NCI-H1417 (cell line): ENCODE data around the gene HOMEZ.
"Not testable (repeated sequence)": the region's sequence is repeated elsewhere in the genome, so short reads cannot be mapped to it uniquely, and the experiment has no call there.

Experiments
- DNase-seq, 3 experiments: peaks; one replicate each; lab custom pipeline; 2025; lab: John Stamatoyannopoulos, UW

The HOMEZ gene

DNA sequence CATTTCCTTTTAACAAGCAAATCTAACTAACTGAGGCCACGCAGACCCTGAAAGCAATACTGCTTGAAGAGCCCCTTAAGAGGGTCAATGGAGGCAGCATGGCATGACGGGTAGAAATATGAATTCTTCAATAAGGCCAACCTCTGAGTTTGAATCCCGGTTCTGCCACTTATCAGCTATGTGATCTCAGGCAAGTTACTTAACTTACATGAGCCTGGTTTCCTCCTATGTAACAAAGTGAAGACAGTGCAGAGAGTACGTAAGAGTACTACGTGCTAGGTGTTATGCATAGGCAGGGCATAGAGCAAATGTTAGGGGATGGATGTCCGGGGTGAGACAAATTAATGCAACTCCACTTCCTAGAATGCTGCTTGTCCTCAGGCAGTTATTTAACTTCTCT, 4.7 kb downstream of the HOMEZ start:
- DNase-seq: peak in 1 of 3 experiments; percentile 19

- DNase-seq: not testable (repeated sequence)
Measured at GRCh38 chr14:23277928-23278327, 8.0 kb downstream of the HOMEZ start.

DNA sequence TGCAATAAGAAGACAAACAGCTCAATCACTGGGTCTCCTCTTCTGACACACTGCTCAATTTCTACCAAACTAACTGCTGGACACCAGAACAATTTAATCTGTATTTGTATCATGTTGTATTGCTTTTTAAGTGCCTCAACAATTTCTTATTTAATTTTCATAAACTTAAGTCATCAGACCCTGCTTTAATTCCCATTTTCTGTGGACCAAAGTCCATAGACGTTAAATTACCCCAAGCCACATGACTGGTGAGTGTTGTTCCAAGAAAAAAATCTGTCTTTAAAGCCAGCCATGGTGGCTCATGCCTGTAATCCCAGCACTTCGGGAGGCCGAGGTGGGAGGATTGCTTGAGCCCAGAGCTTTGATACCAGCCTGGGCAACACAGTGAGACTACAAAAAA, 8.7 kb downstream of the HOMEZ start:
- no peak for DNase-seq

DNA sequence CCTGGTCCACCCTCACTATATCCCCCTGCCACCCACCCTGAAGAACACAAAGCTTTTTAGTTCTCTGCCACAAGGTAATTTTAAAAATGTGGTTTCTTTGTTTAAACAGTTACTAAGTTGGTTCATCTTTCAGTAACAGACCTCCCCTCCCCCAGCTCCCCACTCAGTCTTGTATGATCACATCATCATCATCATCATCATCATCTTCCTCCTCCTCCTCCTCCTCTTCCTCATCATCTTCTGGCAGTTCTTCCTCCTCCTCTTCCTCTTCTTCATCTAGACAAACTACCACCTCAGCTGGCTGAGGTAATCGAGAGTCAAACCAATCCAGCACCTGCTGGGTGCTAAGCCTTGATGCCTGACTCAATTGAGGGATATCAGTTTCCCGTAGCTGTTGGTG, 10.5 kb downstream of the HOMEZ start:
- DNase-seq: no peak

DNA sequence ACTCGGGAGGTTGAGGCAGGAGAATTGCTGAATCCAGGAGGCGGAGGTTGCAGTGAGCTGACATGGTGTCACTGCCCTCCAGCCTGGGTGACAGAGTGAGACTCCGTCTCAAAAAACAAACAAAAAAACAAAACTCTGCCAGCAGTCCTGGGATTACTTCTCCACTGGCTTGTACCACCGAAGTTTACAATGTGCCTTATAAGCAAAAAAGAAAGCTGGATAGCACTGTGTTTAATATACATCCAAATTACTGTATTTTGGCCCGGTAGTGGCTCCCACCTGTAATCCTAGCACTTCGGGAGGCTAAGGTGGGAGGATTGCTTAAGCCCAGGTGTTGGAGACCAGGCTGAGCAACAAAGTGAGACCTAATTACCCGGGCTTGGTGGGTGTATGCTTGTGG, 16.7 kb downstream of the HOMEZ start:
- DNase-seq: no peak

- not testable (repeated sequence) for DNase-seq
Measured at GRCh38 chr14:23260849-23261248, 25.1 kb downstream of the HOMEZ start.

DNA sequence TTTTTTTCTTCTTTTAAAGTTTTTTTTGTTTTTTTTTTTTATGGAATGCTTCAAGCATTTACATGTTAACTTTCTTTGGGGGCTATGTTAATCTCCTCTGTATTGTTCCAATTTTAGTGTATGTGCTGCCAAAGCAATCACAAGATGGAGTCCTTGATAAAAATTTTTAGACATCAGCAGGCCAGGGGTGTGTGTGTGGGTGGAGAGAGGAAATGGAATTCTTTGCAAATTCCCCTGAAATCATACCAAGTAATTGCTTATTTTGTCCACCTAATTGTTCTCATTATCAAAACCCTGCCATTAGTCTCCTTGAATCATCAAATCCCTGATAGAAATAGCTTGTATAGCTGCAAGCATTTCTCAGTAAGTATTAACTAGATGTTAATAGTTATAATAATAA, 26.5 kb downstream of the HOMEZ start:
- no peak for DNase-seq

- DNase-seq: no peak
Measured at GRCh38 chr14:23258256-23258655, 27.7 kb downstream of the HOMEZ start.

- DNase-seq: no peak
Measured at GRCh38 chr14:23252420-23253333, 33.3 kb downstream of the HOMEZ start.

DNA sequence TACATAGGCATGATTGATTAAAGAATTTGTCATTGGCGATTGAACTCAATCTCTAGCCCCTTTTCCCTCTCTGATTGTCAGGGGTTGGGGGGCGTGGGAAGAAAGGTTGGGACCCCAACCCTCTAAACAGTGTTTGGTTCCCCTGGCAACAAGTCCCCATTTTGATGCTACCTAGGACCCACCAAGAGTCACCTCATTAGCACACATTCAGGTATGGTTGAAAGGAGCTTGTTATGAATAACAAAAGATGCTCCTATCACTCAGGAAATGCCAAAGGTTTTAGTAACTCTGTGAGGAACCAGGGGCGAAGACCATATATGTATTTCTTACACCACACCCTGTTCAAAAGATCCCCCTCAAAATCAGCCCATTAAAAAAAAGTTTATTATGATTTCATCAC, 33.9 kb downstream of the HOMEZ start:
- no peak for DNase-seq

GRCh38 chr14:23249824-23250223, 36.1 kb downstream of the HOMEZ start:
- no peak for DNase-seq

DNA sequence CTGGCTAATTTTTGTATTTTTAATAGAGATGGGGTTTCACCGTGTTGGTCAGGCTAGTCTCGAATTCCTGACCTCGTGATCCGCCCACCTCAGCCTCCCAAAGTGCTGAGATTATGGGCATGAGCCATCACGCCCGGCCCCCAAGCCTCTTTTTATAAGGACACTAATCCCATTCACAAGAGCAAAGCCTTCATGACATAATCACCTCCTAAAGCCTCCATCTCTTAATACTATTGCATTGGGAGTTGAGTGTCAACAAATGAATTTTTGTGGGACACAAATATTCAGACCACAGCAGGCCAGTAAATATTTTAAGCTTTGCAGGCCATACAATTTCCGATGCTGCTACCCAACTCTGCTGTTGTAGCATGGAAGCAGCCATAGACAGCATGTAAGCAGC, 37.3 kb downstream of the HOMEZ start:
- no peak for DNase-seq

DNA sequence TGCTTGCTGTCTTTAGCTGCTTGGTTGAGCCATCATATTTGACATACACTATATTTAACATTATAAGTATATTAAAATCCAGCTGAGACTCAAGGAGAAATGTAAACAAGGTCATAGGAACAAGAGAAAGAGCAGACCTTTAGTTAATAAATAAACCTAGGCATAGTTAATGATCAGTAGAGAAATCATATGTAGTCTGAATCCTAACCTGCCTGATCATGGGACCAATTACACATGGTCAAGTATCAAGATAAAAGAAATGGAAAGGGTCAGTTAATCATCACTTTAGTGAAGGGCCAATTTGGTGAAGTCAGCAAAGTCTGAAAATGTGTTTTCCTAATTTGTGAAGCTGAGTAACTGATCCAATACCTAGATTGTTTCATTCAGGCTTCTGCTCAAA, 40.6 kb downstream of the HOMEZ start:
- peak in 1 of 3 experiments; percentile 21 for DNase-seq

DNA sequence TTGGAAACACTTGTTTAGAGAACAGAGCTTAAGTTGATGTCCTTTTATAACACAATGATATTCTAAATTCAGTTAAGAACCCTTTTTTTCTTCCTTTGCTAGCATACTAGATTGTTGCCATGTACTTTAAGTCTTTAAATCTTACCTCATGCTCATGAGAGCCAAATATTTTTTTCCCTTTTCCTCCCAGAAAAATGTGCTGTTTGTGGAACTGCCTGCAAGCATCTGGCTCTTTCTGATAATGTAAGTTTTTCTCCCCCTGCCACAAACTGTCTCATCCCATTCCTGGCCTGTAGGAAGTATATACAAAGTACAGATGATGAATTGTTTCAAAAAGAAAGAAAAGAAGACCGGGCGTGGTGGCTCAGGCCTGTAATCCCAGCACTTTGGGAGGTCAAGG, 42.9 kb downstream of the HOMEZ start:
- DNase-seq: no peak

- DNase-seq: no peak
Measured at GRCh38 chr14:23242076-23242475, 43.9 kb downstream of the HOMEZ start.

DNA sequence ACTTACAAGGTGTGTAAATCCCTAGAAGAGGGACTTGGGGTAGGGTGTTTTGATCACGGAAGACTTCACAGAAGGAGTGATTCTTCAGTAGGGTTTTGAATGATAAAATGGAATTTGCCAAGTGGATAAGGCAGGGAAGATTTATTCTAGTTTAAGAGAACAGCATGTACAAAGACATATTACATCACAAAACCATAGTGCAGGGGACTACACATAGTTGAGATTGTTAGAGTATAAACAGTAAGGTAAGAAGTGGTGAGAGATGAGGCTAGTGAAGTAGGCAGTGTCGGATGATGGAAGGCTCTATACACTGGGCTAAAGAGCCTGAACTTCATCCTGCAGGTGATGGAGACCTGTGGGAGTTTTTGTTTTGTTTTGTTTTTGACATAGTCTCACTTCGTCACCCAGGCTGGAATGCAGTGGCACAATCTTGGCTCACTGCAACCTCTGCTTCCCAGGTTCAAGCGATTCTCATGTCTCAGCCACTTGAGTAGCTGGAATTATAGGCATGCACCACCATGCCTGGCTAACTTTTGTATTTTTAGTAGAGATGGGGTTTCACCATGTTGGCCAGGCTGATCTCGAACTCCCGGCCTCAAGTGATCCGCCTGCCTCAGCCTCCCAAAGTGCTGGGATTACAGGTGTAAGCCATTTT, 44.7 kb downstream of the HOMEZ start:
- DNase-seq: not testable (repeated sequence)

DNA sequence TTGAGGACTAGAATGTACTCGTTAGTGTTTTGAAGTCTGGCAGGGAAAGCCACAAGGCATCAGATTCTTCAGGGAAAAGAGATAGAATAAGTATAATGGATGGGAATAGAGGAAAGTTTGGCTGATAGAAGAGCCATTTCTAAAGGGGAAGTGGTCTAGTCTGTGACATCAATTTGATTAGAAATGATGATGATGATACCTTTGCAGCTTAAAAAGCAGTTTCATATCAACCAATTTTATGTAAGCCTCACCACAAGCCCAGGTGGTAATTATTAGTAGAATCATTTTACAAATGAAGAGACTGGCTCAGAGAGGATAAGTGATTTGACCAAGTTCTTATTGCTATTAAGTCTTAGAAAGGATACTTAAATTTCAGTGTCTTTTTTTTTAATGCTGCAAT, 45.3 kb downstream of the HOMEZ start:
- DNase-seq: no peak

DNA sequence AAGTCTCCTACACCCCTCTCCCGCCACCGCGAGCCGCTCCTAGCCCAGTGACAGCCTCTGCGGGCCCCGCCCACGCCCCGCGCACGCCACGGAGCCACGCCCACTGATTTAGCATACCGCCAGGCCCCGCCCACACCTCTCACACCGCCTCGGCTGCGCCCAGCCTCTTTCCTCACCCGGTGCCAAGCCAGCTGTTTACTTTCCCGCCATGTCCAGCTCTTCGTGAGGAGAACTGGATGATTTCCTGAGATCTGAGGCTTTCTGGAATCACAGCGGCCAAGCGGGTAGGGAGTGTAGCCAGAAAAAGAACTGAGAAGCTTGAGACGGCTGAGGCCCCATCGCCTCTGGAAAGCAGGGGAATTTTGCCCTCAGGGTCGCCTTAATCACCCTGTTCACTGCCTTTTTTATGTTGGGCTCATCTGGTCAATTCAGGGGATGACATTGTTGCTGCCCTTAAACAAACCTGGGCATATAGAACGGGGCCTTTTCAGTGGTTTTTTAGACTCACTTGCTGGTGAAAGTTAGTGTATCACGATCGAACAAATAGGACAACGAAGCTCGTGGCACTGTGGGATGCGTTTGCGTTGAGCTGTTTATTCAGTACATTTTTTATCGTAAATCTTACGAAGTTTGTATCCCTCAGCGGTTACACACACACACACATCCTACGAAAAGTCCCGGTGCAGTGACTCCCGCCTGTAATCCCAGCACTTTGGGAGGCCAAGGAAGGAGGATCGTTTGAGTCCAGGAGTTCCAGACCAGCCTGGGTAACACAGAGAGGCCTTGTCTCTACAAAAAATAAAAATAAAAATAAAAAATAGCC, 47.9 kb downstream of the HOMEZ start, which contains the start of gene RNF212B:
Gene RNF212B, plus strand, starts transcription at position 165 of the 823 bp plus-strand sequence. CDS start 2,410 bp downstream, outside the sequence.
- peak; percentile 86 to 94 (median 93) for DNase-seq

GRCh38 chr14:23232241-23232808, 53.6 kb downstream of the HOMEZ start:
- not testable (repeated sequence) for DNase-seq

DNA sequence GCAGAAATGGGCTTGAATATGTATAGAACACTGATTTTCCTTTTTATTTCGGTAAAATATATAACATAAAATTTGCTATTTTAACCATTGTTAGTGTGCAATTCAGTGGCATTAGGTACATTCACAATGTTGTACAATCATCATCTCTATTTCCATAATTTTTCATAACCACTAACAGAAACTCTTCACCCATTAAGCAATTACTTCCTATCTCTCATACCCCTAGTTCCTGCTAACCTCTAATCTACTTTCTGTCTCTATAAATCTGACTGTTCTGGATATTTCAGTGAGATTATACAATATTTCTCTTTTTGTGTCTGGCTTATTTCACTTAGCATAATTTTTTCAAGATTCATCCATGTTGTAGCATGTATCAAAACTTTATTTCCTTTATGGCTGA, 57.1 kb downstream of the HOMEZ start:
- no peak for DNase-seq

- no peak for DNase-seq
Measured at GRCh38 chr14:23227566-23227965, 58.4 kb downstream of the HOMEZ start.

DNA sequence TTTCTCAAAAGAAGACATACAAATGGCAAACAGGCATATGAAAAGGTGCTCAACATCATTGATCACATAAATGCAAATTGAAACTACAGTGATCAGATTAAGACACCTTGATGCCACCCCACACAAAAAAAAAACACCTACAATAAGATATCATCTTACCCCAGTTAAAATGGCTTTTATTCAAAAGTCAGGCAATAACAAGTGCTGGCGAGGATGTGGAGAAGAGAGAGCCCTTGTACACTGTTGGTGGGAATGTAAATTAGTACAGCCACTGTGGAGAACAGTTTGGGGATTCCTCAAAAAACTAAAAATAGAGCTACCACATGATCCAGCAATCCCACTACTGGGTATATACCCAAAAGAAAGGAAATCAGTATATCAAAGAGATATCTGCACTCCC, 61.0 kb downstream of the HOMEZ start:
- not testable (repeated sequence) for DNase-seq
